OCI-LY1 (cell line): ENCODE data around the gene SLC22A4.

Experiments used
- H2AFZ ChIP-seq: fragments of 200-600 bp; sonication (generic), shearing (Covaris generic); 2 replicates; pipeline ENCODE4 v1.6.0; 2014; ENCODE audit warnings: antibody characterized with exemption, mild to moderate bottlenecking, low read length
- H3F3A ChIP-seq: fragments of 200-600 bp; sonication (generic), shearing (Covaris generic); 2 replicates; pipeline ENCODE4 v1.6.0; 2014; ENCODE audit warnings: mild to moderate bottlenecking, antibody characterized with exemption, low read length, moderate library complexity; ENCODE audit not compliant: insufficient read depth
- H3K27ac ChIP-seq: fragments of 200-600 bp; sonication (generic); 2 replicates; pipeline ENCODE4 v1.5.1; 2014; ENCODE audit warnings: low read length, mixed run types, mild to moderate bottlenecking, low read depth; ENCODE audit not compliant: poor library complexity, severe bottlenecking
- H3K27me3 ChIP-seq: fragments of 200-600 bp; sonication (generic); 2 replicates; pipeline ENCODE4 v1.6.0; 2014; ENCODE audit warnings: antibody characterized with exemption, mild to moderate bottlenecking, low read length, moderate library complexity; ENCODE audit not compliant: insufficient read depth
- H3K36me3 ChIP-seq: fragments of 200-600 bp; sonication (generic); 2 replicates; pipeline ENCODE4 v1.6.1; 2014; ENCODE audit warnings: mild to moderate bottlenecking, antibody characterized with exemption, low read length, moderate library complexity, mixed read lengths; ENCODE audit not compliant: insufficient read depth
- H3K4me1 ChIP-seq: fragments of 200-600 bp; sonication (generic); 2 replicates; pipeline ENCODE4 v1.5.1; 2014; ENCODE audit warnings: mild to moderate bottlenecking, low read length, moderate library complexity; ENCODE audit not compliant: insufficient read depth, severe bottlenecking
- H3K4me2 ChIP-seq: fragments of 200-600 bp; sonication (generic), shearing (Covaris generic); 2 replicates; pipeline ENCODE4 v1.6.1; 2014; ENCODE audit warnings: low read length
- H3K4me3 ChIP-seq: fragments of 200-600 bp; sonication (generic); 2 replicates; pipeline ENCODE4 v1.5.1; 2014; ENCODE audit warnings: low read length, low read depth, mild to moderate bottlenecking, mixed read lengths; ENCODE audit not compliant: poor library complexity, severe bottlenecking
- H3K79me2 ChIP-seq: fragments of 200-600 bp; shearing (Covaris generic); 2 replicates; pipeline ENCODE4 v1.6.1; 2016; ENCODE audit warnings: mixed run types, low read length, mixed read lengths; ENCODE audit not compliant: insufficient read depth
- H3K9ac ChIP-seq: fragments of 200-600 bp; sonication (generic), shearing (Covaris generic); 2 replicates; pipeline ENCODE4 v1.6.1; 2014; ENCODE audit warnings: mild to moderate bottlenecking, low read length, mixed read lengths
- H3K9me2 ChIP-seq: fragments of 200-600 bp; sonication (generic), shearing (Covaris generic); 2 replicates; pipeline ENCODE4 v1.6.1; 2014; ENCODE audit warnings: low read depth, mild to moderate bottlenecking, low read length, mixed read lengths
- H3K9me3 ChIP-seq: fragments of 200-600 bp; shearing (Covaris generic); 2 replicates; pipeline ENCODE4 v1.6.1; 2014; ENCODE audit warnings: low read length, mixed read lengths
- H4K20me1 ChIP-seq: fragments of 200-600 bp; sonication (generic), shearing (Covaris generic); 2 replicates; pipeline ENCODE4 v1.6.0; 2016; ENCODE audit warnings: mild to moderate bottlenecking, low read length; ENCODE audit not compliant: insufficient read depth
- CTCF ChIP-seq: fragments of 200-600 bp; sonication (generic), shearing (Covaris generic); IDR thresholded peaks from 2 replicates; pipeline ENCODE4 v1.5.1; 2017; ENCODE audit warnings: mild to moderate bottlenecking, antibody characterized with exemption, low read length, moderate library complexity, mixed read lengths
- EZH2 ChIP-seq: fragments of 200-600 bp; sonication (generic), shearing (Covaris generic); IDR thresholded peaks from 2 replicates; pipeline ENCODE4 v1.8.0; 2017; ENCODE audit warnings: borderline replicate concordance, mixed run types, mild to moderate bottlenecking, antibody characterized with exemption, low read length, moderate library complexity, mixed read lengths

SLC22A4 gene

GRCh38 chr5:132297211-132297940 is 3.2 kb downstream of the SLC22A4 start:
- TF ChIP-seq EZH2: no peak
- no peak for TF ChIP-seq CTCF
- Histone ChIP-seq H4K20me1 (no peaks in the 10 kb centered on the region), H3K79me2 (no peaks in the 10 kb centered on the region), H3K4me2 (no peak overlapping the region), H3K9ac (no peak overlapping the region), H3F3A (no peaks in the 10 kb centered on the region), H3K4me3 (no peak overlapping the region), H3K4me1 (peaks cover 17% of the 10 kb centered on the region), H3K9me2 (no peaks in the 10 kb centered on the region), H2AFZ (no peak overlapping the region), H3K36me3 (no peaks in the 10 kb centered on the region), H3K9me3 (no peaks in the 10 kb centered on the region), H3K27me3 (no peaks in the 10 kb centered on the region), H3K27ac (no peak overlapping the region)

GRCh38 chr5:132298298-132299212 is 4.4 kb downstream of the SLC22A4 start:
- H3F3A ChIP-seq: no peaks in the 10 kb centered on the region
- TF ChIP-seq CTCF: no peak
- TF ChIP-seq EZH2: no peak
- H3K9me2 ChIP-seq: no peaks in the 10 kb centered on the region
- H3K27ac ChIP-seq: no peak overlapping the region
- no peaks in the 10 kb centered on the region for H3K27me3 ChIP-seq
- no peaks in the 10 kb centered on the region for H4K20me1 ChIP-seq
- no peak overlapping the region for H3K9ac ChIP-seq
- H3K4me1 ChIP-seq: peaks cover 12% of the 10 kb centered on the region
- H3K4me2 ChIP-seq: no peak overlapping the region
- H2AFZ ChIP-seq: no peak overlapping the region
- H3K36me3 ChIP-seq: no peaks in the 10 kb centered on the region
- H3K79me2 ChIP-seq: no peaks in the 10 kb centered on the region
- H3K4me3 ChIP-seq: no peak overlapping the region
- H3K9me3 ChIP-seq: no peaks in the 10 kb centered on the region

DNA sequence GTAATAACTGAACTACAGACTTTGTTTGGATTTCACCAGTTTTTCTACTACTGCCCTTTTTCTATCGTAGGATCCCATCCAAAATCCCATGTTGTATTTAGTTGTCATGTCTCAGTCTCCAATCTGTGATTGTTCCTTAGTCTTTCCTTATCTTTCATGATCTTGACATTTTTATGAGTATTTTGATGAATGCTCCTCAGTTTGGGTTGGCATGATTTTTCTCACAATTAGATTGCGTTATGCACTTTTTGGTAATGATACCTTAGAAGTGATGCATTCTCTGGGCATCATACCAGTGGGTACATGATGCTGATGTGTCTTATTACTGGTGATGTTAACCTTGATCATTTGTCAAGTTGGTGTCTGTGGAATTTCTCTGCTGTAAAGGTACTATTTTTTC is 5.7 kb downstream of the SLC22A4 start:
- H3K27ac ChIP-seq: no peak overlapping the region
- H4K20me1 ChIP-seq: no peaks in the 10 kb centered on the region
- no peak overlapping the region for H3K4me3 ChIP-seq
- H3K9me2 ChIP-seq: no peaks in the 10 kb centered on the region
- no peaks in the 10 kb centered on the region for H3K4me1 ChIP-seq
- TF ChIP-seq CTCF (no peak), EZH2 (no peak)
- no peak overlapping the region for H2AFZ ChIP-seq
- H3K9ac ChIP-seq: no peak overlapping the region
- H3F3A ChIP-seq: no peaks in the 10 kb centered on the region
- no peaks in the 10 kb centered on the region for H3K27me3 ChIP-seq
- no peaks in the 10 kb centered on the region for H3K9me3 ChIP-seq
- no peak overlapping the region for H3K4me2 ChIP-seq
- no peaks in the 10 kb centered on the region for H3K36me3 ChIP-seq
- no peaks in the 10 kb centered on the region for H3K79me2 ChIP-seq
